NCI-H128 (cell line): ENCODE data around the gene KAT8.

Experiments used
- DNase-seq: peaks from one replicate; lab custom pipeline; 2025; ENCODE audit not compliant: unreplicated experiment; lab: John Stamatoyannopoulos, UW

KAT8 gene

DNA sequence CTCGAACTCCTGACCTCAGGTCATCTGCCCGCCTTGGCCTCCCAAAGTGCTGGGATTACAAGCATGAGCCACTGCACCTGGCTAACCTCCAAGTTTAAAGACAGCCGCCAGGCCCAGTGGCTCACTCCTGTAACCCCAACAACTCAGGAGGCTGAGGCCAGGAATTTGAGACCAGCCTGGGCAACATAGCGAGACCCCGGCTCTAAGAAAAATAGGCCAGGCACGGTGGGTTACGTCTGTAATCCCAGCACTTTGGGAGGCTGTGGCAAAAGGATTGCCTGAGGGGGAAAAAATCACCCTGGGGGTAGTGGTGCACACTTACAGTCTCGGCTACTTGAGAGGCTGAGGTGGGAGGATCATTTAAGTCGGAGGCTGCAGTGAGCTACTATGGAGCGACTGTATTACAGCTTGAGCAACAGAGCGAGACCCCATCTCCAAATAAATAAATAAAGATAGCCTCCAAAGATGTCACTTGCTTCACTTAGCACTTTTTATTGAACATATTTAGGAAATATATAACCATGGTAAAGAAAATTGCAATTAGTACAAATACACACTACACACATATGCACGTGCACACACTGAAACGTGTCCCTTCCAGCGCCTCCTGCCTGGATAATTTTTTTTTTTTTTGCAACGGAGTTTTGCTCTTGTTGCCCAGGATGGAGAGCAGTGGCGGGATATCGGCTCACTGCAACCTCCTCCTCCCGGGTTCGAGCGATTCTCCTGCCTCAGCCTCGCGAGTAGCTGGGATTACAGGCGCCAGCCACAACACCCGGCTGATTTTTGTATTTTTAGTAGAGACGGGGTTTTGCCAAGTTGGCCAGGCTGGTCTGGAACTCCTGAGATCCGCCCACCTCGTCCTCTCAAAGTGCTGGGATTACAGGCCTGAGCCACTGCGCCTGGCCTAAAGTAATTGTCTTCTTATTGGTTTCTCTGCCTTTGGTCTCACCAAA lies 10.7 kb upstream of the KAT8 start:
- no peak for DNase-seq

DNA sequence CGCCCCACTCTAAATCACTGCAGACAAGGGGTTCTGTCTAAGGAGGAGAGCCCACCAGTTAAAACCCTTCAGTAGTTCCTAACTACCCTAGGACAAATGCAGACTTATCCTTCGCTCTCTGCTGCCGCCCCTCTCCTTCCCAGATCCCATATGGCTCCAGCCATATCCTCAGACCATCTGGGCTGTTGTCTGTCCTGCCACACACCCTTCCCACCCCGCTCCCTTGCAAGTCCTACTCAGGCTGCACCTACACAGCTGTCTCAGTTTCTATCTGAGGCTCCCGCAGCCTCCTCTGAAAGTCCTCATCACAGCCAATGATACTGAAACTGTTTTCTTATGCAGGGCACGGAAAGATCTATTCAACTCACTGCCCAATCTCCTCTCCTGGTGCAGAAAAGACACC lies 10.0 kb upstream of the KAT8 start:
- DNase-seq, result no peak

DNA sequence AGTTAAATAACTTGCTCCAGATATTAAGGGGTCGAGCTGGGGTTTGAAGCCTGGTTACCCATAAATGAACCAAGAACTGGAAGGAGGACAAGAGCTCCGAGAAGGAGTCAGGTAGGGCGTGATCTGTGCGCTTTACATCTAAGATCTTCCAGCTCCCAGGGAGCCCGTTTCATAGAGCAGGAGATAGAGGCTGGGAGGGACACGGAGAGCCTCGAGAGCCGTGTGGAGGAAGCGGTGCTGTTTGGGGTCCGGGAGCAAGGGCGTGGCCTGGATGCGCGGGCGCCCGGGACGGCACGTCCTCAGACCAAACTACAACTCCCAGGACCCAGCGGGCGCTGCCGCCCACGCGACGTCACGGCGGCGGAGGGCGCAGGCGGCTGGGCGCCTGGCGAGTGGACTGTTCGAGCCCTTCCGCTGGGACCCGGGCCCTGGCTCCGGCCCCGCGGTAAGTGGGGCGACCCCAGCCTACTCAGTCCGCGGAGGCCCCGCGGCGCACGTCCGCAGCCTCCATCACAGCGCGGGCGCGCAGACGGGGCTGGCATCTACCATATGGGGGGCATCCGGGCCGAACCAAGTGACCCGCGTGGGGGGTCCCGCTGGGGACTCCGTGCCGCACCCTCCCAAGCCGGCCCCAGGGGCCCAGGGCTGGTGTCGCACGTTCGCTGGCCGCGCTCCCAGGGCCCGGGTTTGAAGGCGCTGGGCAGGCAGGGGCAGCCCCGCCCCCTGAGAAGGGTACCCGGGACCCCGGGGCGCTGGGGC lies 9.2 kb upstream of the KAT8 start, which contains the start of gene BCKDK:
BCKDK (plus strand) TSS at position 352 of the 759 bp plus-strand sequence. CDS start 838 bp downstream, outside the sequence.
- DNase-seq, result peak; percentile 31

DNA sequence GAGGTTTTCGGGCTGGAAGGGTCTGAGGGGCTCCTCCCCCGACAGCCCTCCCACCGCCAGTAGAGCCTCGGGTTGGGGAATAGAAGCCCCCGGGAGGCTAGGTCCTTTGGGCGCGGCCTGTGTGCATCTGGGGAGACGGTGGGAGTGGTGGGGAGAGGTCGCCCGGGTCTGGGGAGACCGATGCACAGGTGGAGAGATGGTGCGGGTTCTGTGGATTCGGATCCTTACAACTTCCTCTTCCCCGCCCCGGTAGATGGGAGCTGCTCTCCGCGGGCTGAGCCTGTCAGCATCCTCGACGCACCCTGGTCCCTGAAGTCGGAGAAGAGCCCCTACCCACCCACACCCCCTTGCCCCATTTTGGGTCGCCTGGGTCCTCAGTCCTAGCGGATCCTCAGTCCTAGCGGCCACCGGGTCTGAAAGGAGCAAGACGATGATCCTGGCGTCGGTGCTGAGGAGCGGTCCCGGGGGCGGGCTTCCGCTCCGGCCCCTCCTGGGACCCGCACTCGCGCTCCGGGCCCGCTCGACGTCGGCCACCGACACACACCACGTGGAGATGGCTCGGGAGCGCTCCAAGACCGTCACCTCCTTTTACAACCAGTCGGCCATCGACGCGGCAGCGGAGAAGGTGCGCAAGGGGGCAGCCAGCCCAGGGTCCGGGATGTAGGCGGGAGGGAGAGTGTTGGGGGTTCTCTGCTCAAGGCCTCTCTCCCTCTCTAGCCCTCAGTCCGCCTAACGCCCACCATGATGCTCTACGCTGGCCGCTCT lies 8.5 kb upstream of the KAT8 start:
- no peak for DNase-seq

DNA sequence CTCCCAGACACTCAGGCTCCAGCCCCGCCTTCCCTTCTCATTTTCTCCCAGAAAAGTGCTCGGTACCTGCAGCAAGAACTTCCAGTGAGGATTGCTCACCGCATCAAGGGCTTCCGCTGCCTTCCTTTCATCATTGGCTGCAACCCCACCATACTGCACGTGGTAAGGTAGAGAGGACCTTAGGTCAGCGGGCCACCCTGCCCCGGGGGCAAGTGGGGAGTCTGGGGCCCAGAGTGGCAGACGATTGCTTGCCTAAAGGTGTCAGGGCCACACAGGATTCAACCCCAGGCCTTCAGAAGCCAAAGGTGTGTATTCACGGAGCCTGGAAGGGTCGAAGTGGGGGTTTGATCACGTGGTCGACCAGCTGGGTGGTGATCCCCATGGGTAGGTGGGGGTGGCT lies 7.8 kb upstream of the KAT8 start:
- DNase-seq, result no peak

DNA sequence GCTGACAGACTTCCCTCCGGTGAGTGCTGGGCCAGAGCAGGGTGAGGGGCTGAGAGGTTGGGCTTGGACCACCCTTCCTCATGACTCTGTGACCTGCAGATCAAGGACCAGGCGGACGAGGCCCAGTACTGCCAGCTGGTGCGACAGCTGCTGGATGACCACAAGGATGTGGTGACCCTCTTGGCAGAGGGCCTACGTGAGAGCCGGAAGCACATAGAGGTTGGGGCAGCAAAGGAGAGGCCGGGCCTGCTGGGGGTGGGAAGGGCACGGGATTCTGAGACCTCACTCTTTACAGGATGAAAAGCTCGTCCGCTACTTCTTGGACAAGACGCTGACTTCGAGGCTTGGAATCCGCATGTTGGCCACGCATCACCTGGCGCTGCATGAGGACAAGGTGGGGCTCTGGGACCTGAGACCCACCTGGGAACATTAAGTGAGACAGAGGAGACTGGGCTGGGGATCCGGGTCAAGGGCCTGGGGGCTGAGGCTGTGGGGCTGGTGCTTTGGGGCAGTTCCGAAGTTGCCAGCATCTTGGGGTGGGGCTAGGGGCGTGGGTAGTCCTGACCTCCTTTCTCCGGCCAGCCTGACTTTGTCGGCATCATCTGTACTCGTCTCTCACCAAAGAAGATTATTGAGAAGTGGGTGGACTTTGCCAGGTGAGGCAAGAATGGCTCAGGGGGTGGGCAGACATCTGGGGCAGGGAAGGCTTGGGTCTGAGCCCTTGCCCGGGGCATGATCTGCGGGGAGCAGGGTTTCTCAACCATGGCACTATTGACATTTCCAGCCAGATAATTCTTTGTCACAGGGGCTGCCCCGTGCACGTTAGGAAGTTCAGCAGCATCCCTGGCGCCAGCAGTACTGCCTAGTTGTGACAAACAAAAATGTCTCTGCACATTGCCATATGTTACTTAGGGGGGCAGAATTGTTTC lies 7.1 kb upstream of the KAT8 start:
- no peak for DNase-seq

DNA sequence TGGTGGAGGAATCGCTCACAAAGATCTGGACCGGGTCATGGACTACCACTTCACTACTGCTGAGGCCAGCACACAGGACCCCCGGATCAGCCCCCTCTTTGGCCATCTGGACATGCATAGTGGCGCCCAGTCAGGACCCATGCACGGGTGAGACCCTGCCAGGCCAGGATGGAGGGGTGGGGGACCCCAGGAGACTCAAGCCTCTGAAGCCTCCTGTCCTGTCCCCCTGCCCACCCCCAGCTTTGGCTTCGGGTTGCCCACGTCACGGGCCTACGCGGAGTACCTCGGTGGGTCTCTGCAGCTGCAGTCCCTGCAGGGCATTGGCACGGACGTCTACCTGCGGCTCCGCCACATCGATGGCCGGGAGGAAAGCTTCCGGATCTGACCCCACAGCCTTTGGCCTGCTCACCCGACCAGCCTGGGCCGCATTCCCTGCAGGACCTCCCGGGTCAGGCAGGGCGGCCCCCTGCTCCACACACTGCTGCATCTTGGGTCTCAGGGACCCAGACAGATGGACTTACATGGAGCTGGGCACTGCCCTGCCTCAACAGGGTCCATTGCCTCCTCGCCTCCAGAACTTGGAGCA lies 5.5 kb upstream of the KAT8 start:
- no peak for DNase-seq

DNA sequence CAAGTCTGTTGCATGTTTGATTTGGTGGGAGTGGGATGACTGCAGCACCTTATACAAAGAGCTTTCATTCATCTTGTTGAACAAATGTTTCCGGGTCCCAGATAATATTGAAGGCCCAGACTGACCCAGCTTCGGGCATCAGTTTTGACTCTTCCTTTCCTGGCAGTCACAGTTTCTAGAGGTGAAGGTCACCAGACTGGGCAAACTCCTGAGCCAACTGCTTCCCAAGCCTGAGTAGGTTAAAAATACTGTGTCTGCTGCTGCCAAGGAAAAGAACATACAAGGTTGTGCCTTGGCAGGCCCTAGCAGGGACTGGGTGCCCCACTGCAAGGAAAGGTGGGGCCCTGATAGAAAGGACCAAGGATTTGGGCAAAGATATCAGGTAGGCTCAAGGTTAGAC lies 4.8 kb upstream of the KAT8 start:
- no peak for DNase-seq

DNA sequence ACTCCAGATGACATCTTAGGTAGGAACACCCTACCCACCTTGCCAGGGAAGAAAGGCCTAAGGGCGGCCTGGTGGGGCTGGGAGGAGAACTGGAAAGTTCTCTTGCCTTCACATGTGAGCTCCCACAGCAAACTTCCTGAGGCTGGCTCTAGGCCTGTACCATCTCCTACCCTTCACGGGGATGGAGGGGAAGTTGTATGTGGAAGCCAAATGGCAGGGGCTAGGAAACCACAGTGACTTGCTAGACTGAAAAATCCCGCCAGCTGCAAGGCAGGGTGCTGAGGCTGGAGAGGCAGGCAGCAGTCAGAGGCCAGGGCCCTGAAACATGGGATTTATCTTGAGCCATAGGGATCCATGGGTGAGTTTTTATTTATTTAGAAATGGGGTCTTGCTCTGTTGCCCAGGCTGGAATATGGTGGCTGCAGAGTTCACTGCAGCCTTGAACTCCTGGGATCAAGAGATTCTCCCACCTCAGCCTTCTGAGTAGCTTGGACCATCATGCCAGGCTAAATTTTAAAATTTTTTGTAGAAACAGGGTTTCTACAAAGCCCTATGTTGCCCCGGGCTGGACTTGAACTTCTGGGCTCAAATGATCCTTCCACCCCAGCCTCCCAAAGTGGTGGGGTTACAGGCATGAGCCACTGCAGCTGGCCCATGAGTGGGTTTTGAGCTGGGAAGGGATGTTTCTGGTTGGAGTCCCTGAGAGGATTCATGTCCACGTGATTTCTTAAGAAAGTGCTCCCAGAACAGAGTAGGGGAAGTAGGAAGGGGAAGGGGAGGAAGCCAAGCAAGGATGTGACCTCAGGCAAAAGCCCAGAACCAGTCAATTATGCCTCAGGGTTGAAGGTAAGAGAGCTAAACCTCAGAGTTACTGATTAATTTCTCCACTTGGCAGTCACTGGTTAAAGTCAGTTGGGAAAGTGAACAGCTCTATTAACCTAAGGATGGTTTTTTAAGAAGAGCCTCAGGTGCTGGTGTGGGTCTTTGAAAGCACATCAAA lies 4.0 kb upstream of the KAT8 start:
- DNase-seq, result no peak

DNA sequence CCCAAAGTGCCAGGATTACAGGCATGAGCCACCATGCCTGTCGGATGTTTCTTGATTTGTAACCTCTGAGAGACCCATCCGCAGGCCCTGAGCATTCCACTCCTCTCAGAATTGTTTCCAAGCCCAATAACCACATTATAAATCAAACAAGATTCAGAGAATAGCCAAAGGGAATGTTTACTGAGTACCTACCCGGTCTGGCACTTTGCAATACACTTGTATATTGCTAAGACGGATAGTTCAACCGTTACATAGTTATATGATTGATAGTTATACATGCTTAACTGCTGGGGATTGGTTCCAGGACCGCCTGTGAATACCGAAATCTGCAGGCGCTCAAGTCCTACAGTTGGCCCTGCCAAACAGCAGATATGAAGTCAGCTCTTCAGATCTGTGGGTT lies 3.0 kb upstream of the KAT8 start:
- DNase-seq, result no peak

DNA sequence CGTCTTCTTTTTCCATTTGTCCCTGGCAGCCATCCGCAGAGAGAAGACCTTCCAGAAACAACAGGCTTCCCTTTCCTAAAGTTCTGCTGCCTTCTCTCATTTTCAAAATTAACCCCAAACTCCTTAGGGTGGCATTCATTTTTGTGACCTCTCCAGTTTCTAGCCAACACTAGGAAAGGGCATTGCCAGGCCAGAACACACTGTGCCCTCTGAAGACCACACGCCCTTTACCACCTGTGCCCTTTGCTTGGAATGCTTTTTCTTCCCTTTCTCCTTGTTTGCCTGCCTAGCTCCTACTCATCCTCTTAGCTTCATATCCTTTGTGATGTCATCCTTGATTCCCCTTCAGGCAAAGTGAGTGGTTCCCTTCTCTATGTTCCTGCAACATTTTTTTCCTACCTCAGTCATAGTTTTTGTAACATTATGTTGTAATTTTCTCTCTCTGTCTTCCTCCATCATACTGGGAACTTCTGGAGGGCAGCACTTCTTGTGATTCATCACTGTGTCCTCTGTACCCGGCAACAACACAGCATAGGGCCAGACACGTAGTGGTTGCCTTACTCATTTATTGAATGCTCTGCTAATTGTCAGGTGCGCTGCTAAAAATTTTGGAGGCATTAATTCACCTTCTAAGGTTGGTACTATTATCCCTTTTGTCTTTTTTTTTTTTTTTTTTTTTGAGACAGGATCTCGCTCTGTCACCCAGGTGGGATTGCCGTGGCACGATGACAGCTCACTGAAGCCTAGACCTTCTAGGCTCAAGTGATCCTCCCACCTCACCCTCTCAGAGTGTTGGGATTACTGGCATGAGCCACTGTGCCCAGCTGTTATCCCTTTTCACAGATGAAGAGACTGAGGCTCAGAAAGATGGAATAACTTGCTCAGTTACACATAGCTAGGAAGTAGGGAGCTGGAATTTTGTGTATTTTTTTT lies 1.0 kb downstream of the KAT8 start:
- DNase-seq, result no peak

DNA sequence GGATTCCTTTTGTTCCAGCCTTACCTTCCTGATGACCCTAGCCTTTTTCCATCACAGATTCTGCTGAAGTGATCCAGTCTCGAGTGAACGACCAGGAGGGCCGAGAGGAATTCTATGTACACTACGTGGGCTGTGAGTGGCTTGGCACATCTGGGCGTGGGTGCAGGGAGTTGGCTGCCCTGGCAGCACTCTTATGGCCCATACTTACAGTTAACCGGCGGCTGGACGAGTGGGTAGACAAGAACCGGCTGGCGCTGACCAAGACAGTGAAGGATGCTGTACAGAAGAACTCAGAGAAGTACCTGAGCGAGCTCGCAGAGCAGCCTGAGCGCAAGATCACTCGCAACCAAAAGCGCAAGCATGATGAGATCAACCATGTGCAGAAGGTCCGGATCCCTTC lies 2.7 kb downstream of the KAT8 start:
- DNase-seq, result no peak

DNA sequence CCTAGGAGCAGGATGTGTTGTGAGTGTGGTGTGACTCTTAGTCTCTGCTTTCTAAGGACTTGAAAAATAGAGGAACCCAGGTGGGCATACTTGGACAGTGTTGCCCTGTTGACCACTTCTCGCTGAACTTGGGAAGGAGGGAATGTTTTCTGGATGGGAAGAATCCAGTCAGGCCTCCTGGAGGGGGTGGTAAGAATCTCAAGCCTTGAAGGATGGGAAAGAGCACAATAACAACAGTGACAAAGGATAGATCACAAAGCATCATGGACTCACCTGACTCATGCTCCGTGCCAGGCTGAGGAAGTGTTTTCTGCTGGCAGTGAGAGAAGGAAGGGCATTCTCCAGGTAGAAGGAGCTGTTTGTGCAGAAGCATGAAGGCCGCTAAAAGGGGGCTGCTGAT lies 8.4 kb downstream of the KAT8 start:
- no peak for DNase-seq

DNA sequence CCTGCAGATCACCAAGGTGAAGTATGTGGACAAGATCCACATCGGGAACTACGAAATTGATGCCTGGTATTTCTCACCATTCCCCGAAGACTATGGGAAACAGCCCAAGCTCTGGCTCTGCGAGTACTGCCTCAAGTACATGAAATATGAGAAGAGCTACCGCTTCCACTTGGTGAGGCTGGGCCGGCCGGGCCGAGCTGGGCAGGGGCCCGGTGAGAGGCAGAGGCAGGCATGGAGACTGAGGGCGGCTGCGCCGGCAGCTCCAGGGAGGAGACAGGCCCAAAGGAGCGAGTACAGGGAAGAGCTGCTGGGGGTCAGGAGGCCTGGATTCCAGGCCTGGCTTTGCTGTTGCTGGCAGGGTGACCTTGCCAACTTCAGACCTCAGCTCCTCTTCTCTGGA lies 9.7 kb downstream of the KAT8 start:
- DNase-seq, result no peak

DNA sequence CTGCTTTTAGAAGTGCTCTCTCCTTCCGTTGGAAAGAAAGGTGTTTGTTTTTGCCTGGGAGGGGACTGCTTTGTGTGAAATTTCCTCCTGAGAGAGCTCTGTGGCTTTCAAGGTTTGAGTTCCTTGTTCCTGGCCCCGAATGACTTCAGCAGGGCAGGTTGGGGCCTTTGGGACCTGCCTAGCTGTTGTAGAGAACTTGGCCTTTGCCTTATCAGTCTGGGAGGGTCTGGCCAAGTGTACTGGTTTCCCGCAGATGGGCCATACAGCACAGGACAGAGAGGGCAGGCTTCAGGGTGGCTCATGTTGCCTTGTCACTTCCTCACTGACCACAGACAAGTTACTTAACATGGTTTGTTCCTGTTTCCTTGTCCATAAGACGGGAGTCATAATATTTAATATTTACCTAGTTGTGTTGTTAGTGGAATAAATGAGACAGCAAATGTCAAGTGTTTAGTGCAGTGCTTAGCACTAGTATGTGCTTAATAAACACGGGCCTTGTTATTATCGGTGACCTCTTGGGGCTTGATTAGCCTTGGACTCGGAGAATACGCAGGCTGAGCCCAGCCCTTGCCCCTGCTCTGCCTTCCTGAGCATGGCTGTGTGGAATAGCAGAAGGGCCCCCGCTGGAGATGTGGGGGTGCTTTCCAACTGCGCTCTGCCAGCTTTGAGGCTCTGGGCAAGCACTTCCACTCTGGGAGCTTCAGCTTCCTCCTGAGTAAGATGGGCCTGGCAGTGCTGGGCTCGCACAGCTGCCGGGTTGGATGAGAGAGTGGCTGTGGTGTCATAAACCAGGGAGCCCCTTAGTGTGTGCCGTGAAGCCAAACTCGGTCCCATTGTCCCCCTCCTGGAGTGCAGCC lies 11.5 kb downstream of the KAT8 start:
- no peak for DNase-seq

DNA sequence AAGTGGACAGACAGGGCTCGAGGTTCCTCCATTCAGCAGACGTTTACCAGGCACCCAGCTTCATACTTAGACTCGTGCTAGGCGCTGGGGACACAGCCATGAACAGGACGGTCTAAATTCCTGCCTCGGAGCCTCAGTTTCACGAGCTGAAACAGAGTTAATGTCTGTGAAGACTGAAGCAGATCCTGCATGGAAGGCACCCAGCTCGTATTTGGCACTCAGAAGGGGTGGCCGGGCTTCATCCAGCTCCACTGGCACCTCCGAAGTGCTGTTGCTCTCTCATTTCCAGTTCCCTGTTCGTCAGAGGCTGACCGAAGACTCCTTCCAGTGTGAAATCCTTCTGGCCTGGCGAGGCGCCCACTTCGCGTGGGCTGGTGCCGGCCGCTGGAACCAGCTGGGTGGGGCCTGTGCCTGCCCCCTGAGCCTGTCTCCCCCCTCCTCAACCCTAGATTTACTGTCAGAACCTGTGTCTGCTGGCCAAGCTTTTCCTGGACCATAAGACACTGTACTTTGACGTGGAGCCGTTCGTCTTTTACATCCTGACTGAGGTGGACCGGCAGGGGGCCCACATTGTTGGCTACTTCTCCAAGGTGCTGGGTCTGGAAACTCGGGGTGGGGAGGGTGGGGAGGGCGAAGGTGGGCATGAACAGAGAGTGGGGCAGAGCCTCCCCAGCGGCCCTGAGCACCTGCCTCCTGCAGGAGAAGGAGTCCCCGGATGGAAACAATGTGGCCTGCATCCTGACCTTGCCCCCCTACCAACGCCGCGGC lies 12.3 kb downstream of the KAT8 start:
- no peak for DNase-seq
